Measurements from ENCODE around the gene SCGB1D4. TPM values are rescaled to one million over a fixed set of nuclear protein-coding genes. Genes with fewer than 3 reads are reported as not detected.

The SCGB1D4 gene
- total RNA-seq, 2 donors from 2014 or later, result not detected

GRCh38 chr11:62273284-62273683 is 25.6 kb downstream of the SCGB1D4 start:
- Histone ChIP-seq H3K4me1 (replicated peaks) (no peaks in the 10 kb centered on the region), H3K27ac (no peak overlapping the region), H3K4me3 (no peak overlapping the region), H3K27me3 (replicated peaks; ENCODE audit: insufficient read depth) (no peaks in the 10 kb centered on the region), H3K9me3 (no peaks in the 10 kb centered on the region), H3K36me3 (no peaks in the 10 kb centered on the region)
- 65% methylated on average over 5 of the region's 5 CpGs for WGBS
- no peak for DNase-seq (ENCODE audit: low spot score)
- intact Hi-C loops (cut with DNase I), result no loop called here
- no peak for TF ChIP-seq POLR2A (IDR thresholded peaks at IDR 0.05)
- TF ChIP-seq, protein P1, sequence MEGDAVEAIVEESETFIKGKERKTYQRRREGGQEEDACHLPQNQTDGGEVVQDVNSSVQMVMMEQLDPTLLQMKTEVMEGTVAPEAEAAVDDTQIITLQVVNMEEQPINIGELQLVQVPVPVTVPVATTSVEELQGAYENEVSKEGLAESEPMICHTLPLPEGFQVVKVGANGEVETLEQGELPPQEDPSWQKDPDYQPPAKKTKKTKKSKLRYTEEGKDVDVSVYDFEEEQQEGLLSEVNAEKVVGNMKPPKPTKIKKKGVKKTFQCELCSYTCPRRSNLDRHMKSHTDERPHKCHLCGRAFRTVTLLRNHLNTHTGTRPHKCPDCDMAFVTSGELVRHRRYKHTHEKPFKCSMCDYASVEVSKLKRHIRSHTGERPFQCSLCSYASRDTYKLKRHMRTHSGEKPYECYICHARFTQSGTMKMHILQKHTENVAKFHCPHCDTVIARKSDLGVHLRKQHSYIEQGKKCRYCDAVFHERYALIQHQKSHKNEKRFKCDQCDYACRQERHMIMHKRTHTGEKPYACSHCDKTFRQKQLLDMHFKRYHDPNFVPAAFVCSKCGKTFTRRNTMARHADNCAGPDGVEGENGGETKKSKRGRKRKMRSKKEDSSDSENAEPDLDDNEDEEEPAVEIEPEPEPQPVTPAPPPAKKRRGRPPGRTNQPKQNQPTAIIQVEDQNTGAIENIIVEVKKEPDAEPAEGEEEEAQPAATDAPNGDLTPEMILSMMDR (IDR thresholded peaks at IDR 0.05), result no peak
- TF ChIP-seq POLR2AphosphoS5 (IDR thresholded peaks at IDR 0.05), result no peak

- 72% methylated on average over 10 of the region's 10 CpGs for WGBS
- intact Hi-C loops (cut with DNase I), result no loop called here
- Histone ChIP-seq H3K4me3 (no peak within 1 kb of the TSS), H3K9me3 (no peaks in the 10 kb centered on the region), H3K27me3 (replicated peaks; ENCODE audit: insufficient read depth) (no peaks in the 10 kb centered on the region), H3K36me3 (no peaks in the 10 kb centered on the region), H3K27ac (no peak within 1 kb of the TSS), H3K4me1 (replicated peaks) (no peaks in the 10 kb centered on the region)
- peak; percentile 15 for DNase-seq (ENCODE audit: low spot score)
- no peak for TF ChIP-seq POLR2AphosphoS5 (IDR thresholded peaks at IDR 0.05)
- TF ChIP-seq, protein P1 (IDR thresholded peaks at IDR 0.05), result peak in 3 of 4 experiments; percentile 42 to 58 (median 50)
Observed at GRCh38 chr11:62269654-62270278, 29.1 kb downstream of the SCGB1D4 start, which contains the start of gene SCGB2A2. Gene SCGB2A2, plus strand, starts transcription at chr11:62270158. Its CDS starts 59 bp downstream, at chr11:62270217.

GRCh38 chr11:62267576-62267975 is 31.3 kb downstream of the SCGB1D4 start:
- no peak overlapping the region for H3K4me3 ChIP-seq
- WGBS, result 77% methylated on average over 3 of the region's 3 CpGs
- H3K9me3 ChIP-seq, result no peaks in the 10 kb centered on the region
- H3K36me3 ChIP-seq, result no peaks in the 10 kb centered on the region
- H3K4me1 ChIP-seq (replicated peaks), result no peaks in the 10 kb centered on the region
- DNase-seq (ENCODE audit: low spot score), result no peak
- TF ChIP-seq, protein P1 (IDR thresholded peaks at IDR 0.05), result no peak
- TF ChIP-seq POLR2AphosphoS5 (IDR thresholded peaks at IDR 0.05), result no peak
- no peak for TF ChIP-seq POLR2A (IDR thresholded peaks at IDR 0.05)
- H3K27me3 ChIP-seq (replicated peaks; ENCODE audit: insufficient read depth), result no peaks in the 10 kb centered on the region
- intact Hi-C loops (cut with DNase I), result no loop called here
- H3K27ac ChIP-seq, result no peak overlapping the region

GRCh38 chr11:62267050-62267449 is 31.8 kb downstream of the SCGB1D4 start:
- Histone ChIP-seq H3K27ac (no peak overlapping the region), H3K36me3 (no peaks in the 10 kb centered on the region)

More at GRCh38 chr11:62267050-62267449, 31.8 kb downstream of the SCGB1D4 start:
- H3K4me1 ChIP-seq (replicated peaks), result no peaks in the 10 kb centered on the region
- 83% methylated on average over 1 of the region's 1 CpG for WGBS
- TF ChIP-seq, protein P1 (IDR thresholded peaks at IDR 0.05), result no peak
- TF ChIP-seq POLR2AphosphoS5 (IDR thresholded peaks at IDR 0.05) (no peak), POLR2A (IDR thresholded peaks at IDR 0.05) (no peak)
- H3K27me3 ChIP-seq (replicated peaks; ENCODE audit: insufficient read depth), result no peaks in the 10 kb centered on the region
- no peaks in the 10 kb centered on the region for H3K9me3 ChIP-seq
- intact Hi-C loops (cut with DNase I), result no loop called here
- H3K4me3 ChIP-seq, result no peak overlapping the region
- no peak for DNase-seq (ENCODE audit: low spot score)
